GM18520 (cell line): ENCODE results near the gene NUMB.
A peak's percentile ranks its signal among the peaks of the same experiment; 100 is the strongest.

Experiments
- ATAC-seq: cut with Tn5 transposase; IDR thresholded peaks from one replicate; pipeline ENCODE4 v1.9.1; 2021; ENCODE audit not compliant: unreplicated experiment

The NUMB gene

DNA sequence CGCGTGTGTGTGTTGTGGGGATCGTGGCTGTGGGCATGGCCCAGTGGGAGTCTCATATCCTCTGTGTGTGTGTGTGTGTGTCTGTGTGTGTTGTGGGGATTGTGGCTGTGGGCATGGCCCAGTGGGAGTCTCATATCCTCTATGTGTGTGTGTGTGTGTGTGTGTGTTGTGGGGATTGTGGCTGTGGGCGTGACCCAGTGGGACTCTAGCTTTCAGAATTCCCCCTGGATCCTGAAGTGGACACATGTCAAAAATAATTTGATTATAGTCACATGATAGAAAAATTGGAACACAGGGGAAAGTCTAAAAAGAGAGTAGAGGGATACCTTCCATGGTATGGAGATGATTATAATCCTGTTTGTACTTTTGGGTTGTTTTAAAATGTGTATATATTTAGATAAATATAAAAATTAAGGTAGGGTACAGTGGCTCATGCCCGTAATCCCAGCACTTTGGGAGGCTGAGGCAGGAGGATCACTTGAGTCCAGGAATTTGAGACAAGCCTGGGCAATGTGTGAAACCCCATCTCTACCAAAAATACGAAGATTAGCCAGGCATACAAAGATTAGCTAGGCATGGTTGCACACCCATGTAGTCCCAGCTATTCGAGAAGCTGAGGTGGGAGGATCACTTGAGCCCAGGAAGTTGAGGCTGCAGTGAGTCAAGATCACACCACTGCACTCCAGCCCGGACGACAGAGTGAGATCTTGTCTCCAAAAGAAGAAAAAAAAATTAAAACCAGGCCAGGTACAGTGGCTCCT lies 210.1 kb downstream of the NUMB start:
- no peak for ATAC-seq

DNA sequence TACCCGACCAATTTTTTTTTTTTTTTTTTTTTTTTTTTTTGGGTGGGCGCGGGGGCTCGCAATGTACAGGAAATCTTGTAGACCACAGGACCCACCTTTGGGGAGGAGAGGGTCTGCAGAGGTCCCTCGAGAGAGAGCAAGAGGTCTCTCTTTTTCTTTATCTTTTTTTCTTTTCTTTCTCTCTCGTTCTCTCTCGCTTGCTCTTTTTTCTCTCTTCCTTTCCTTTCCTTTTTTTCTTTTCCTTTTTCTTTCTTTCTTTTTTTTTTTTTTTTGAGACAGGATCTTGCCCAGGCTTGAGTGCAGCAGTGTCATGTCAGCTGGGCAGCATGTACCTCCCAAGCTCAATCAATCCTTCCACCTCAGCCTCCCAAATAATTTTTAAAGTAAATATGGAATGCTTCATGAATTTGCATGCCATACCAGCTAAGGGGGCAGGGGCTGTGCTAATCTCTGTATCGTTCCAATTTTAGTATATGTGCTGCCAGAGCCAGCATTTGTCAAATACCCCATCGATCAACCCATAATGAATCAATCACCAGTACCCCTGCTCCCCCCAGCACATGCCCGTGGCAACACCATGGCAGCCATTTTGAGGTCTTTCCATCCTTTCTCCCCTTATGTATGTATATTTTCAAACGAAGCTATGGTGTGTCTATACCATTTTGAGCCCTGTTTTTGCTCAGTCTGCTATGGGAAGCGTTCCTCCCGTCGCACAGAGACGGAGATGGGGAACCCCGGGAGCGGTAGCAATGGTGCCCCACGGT lies 211.8 kb downstream of the NUMB start:
- ATAC-seq: no peak

GRCh38 chr14:73245480-73246325 lies 212.6 kb downstream of the NUMB start:
- ATAC-seq: peak; percentile 47

- ATAC-seq: no peak
Measured at GRCh38 chr14:73244541-73245290, 213.6 kb downstream of the NUMB start.

- ATAC-seq: no peak
Measured at GRCh38 chr14:73243748-73244147, 214.6 kb downstream of the NUMB start.

GRCh38 chr14:73243341-73243740 lies 215.0 kb downstream of the NUMB start:
- no peak for ATAC-seq

DNA sequence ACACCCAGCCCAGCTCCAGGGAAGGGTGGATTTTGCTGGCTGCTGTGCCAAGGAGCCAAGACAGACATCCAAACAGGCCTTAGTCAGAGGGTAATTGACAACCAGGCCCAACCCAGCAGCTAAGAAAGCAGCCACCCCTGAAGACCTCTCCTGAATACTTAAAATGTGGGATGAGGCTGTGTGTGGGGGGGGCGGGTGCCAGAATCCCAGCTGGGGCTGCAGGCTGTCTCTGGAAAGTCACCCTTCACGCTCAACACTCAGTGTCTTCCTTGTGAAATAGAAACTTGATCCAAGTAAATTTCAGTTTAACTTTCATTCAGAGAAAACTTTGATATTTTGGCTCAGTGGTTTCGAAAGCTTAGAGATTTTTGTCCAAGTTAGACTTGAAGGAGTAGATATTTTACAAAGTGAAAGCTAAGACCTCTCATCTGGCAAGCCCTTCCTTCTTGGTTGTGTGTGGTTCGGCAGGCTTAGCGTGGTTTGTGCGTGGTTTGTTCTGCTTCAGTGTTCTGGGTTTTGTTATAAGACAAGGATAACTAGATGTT lies 215.9 kb downstream of the NUMB start:
- no peak for ATAC-seq

GRCh38 chr14:73241481-73242165 lies 216.7 kb downstream of the NUMB start:
- ATAC-seq: no peak

DNA sequence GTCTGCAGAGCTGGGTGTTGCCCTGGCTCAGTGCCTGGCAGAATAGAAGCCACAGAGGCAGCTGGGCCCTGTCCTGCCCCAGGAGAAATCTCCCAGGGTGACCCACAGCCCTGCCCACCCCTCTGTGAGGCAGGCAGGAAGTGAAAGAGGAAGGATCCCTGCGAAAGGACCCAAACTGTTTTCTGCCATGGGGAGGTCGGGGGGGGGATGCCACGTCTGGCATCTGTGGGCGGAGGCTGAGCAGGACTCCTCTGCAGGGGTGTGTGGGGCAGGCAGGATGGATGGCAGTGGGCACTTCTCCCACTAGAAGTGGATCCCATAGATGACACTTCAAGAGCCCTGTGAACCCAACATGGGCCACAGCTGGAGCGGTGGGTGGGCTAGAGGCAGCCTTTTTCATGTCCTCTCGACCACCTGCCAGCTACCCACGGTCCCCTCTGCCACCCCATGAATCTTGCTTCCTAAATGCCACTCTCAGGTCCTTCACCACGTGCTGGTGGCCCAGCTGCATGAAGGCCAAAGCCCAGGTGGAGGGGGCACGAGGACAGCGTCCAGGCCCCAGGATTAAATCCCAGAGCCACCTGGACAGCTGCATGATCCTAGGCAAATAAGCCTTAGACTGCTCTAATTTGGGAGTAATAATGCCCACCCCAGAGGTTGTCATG lies 217.4 kb downstream of the NUMB start:
- no peak for ATAC-seq

GRCh38 chr14:73239393-73240241 lies 218.7 kb downstream of the NUMB start:
- ATAC-seq: no peak

DNA sequence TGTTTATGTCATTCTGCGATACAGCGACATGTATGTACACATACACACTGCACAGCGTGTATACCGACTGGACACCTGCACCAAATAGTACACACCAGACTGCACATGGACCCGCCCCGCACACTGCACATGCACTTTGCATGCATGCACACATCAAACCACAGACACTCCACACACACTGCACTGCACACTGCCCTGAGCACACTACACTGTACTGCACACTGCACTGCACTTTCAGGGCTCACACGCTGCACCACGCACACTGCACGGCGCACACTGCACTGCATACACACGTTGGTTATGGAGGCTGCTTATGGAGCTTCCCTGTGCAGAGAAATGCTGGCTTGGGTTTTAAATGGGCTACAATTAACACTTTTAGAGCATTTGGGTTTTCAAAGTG lies 219.4 kb downstream of the NUMB start:
- ATAC-seq: no peak

- ATAC-seq: no peak
Measured at GRCh38 chr14:73238424-73238852, 219.9 kb downstream of the NUMB start.

DNA sequence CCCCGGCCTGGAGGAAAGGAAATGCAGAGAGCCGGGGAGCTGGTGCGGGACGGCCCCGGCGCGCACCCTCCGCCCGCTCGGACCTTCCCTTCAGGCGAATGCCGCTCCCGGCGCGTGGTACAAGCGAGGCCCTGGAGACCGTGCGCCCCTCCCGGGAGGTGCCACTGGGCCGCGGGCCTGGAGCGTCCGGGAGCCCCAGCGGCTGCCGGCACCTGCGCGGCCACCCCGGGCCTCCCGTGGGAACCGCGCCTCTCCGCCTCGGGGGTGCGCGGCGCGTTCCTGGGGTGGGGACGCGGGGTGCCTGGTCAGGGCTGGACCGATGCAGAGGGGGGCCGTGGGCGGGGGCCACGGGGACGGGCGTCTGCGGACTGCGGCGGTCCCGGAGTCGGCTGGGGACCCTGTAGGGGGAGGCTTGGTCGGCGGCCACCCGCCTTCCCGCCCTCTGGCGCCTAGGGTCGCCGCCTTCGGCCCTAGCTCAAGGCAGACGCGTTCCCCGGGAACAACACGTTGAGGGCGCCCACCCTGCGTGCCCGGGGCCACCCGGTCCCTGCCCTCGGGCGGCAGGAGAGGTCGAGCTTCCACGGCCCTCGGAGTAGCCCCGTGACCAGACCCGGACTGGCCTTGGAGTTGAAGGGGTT lies 220.4 kb downstream of the NUMB start:
- no peak for ATAC-seq

GRCh38 chr14:73237219-73237785 lies 221.0 kb downstream of the NUMB start, which contains the start of gene PAPLN:
Gene PAPLN, plus strand, starts transcription at chr14:73237506. Its CDS starts 2,273 bp downstream, at chr14:73239779.
- ATAC-seq: no peak

- no peak for ATAC-seq
Measured at GRCh38 chr14:73236752-73237218, 221.6 kb downstream of the NUMB start.

DNA sequence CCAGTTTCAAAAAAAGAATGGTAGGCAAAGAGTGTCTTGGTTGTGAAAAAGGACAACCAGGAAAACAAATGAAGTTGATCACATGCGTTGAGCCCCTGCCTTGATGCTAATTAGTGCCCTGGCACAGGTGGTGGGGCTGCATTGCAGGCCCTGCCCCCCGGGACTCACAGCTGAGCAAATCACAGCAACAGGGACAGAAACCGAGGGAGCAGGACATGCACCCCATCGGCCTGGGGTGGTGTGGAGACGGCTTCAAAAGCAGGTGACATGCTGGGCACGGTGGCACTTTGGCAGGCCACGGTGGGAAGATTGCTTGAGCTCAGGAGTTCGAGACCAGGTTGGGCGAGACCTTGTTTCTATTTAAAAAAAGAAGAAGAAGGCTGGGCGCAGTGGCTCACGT lies 222.2 kb downstream of the NUMB start:
- no peak for ATAC-seq

DNA sequence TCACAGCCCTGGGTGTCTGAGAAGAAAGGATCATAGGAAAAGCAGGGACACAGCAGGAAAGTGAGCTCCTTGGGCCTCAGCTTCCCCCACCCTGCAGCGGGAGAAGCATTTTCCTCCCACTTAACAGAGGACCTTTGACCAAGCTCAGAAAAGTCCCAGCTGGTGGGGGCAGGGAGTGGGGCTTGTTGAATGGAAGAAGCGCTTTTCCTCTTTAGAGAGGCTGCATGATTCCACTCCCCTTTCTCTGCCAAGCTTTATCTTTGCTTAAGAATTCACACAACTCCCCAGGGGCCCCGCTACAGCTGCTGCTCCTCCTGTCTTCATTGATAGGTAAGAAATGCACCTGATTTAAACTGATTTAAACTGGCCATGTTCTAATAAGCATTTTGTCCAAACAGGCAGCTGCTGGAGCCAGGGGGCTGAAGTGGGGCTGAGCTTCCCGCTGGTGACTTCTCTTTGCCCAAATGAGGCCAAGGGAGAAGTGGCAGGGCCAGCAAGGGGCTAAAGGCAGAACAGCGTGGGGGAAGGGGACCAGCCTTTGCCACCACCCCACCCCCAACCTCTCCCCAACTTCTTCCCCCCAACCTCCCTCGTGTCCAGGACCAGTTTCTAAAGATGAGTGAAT lies 222.7 kb downstream of the NUMB start:
- no peak for ATAC-seq
